Smooth muscle cell (in vitro differentiated cells): ENCODE measurements around the gene GIGYF2. TPM values are rescaled to one million over a fixed set of nuclear protein-coding genes. Genes with fewer than 3 reads are reported as not detected.

ENCODE experiments used
- DNase-seq: peaks from one replicate; lab custom pipeline; 2025; ENCODE audit not compliant: unreplicated experiment; lab: John Stamatoyannopoulos, UW
- H2AFZ ChIP-seq: fragments of 200-600 bp; sonication (generic); 2 replicates; pipeline ENCODE4 v1.6.0; 2016; ENCODE audit warnings: antibody characterized with exemption, low read depth, mild to moderate bottlenecking
- H3F3A ChIP-seq: fragments of 200-600 bp; sonication (generic); 2 replicates; pipeline ENCODE4 v1.6.0; 2017; ENCODE audit warnings: antibody characterized with exemption, low read depth
- H3K27ac ChIP-seq: fragments of 200-600 bp; sonication (generic); 2 replicates; pipeline ENCODE4 v1.5.1; 2016; ENCODE audit warnings: low read depth, mild to moderate bottlenecking
- H3K27me3 ChIP-seq: fragments of 200-600 bp; sonication (generic); 2 replicates; pipeline ENCODE4 v1.6.1; 2016; ENCODE audit warnings: low read depth, mild to moderate bottlenecking
- H3K36me3 ChIP-seq: fragments of 200-600 bp; sonication (generic); 2 replicates; pipeline ENCODE4 v1.5.1; 2016; ENCODE audit warnings: low read depth
- H3K4me1 ChIP-seq: fragments of 200-600 bp; sonication (generic); 2 replicates; pipeline ENCODE4 v1.5.1; 2016; ENCODE audit warnings: low read depth
- H3K4me2 ChIP-seq: fragments of 200-600 bp; sonication (generic); 2 replicates; pipeline ENCODE4 v1.6.0; 2016; ENCODE audit warnings: mild to moderate bottlenecking
- H3K4me3 ChIP-seq: fragments of 200-600 bp; sonication (generic); 2 replicates; pipeline ENCODE4 v1.5.1; 2016; ENCODE audit warnings: mild to moderate bottlenecking
- H3K79me2 ChIP-seq: fragments of 200-600 bp; sonication (generic); 2 replicates; pipeline ENCODE4 v1.6.0; 2016; ENCODE audit warnings: low read depth, mild to moderate bottlenecking
- H3K9ac ChIP-seq: fragments of 200-600 bp; sonication (generic); 2 replicates; pipeline ENCODE4 v1.6.0; 2016; ENCODE audit warnings: low read depth
- H3K9me3 ChIP-seq: fragments of 200-600 bp; sonication (generic); replicated peaks from 2 replicates; pipeline ENCODE4 v1.5.1; 2016; ENCODE audit warnings: low read depth
- H4K20me1 ChIP-seq: fragments of 200-600 bp; sonication (generic); 2 replicates; pipeline ENCODE4 v1.6.0; 2016; ENCODE audit warnings: low read depth
- CTCF ChIP-seq: fragments of 200-600 bp; sonication (generic); IDR thresholded peaks from 2 replicates; pipeline ENCODE4 v1.5.1; 2017; ENCODE audit warnings: borderline replicate concordance, mild to moderate bottlenecking, antibody characterized with exemption; ENCODE audit not compliant: insufficient read depth, poor library complexity, severe bottlenecking
- WGBS: methylation state at CpG from one replicate; pipeline ENCODE4 v1.1.7; 2016; ENCODE audit warnings: low lambda C conversion rate; 5-methylcytosine and 5-hydroxymethylcytosine counted together
- polyA plus RNA-seq: library from polyadenylated mRNA; unstranded; fragments of >200 nt; fragmentation: Nextera tagmentation; extraction: Ambion mirVana; gene quantifications from 2 replicates; pipeline ENCODE4 v1.2.1, GENCODE V29; 2016
- total RNA-seq: library from RNA; depleted of rRNA; stranded (reverse); fragments of >200 nt; gene quantifications from 2 replicates; pipeline ENCODE4 v1.2.3, GENCODE V29; 2014

The GIGYF2 gene
- total and polyA plus RNA-seq, 2 experiments from 2014 or later = 16.2 to 57.6 TPM

- no peak for DNase-seq
- Histone ChIP-seq H3K36me3 (no peaks in the 10 kb centered on the region), H3F3A (no peaks in the 10 kb centered on the region), H3K79me2 (no peaks in the 10 kb centered on the region), H3K9me3 (no peaks in the 10 kb centered on the region), H3K27ac (no peak overlapping the region), H3K4me3 (no peak overlapping the region), H4K20me1 (no peaks in the 10 kb centered on the region), H3K4me2 (no peak overlapping the region), H2AFZ (no peak overlapping the region), H3K27me3 (peaks cover 27% of the 10 kb centered on the region), H3K9ac (no peak overlapping the region), H3K4me1 (peaks cover 5% of the 10 kb centered on the region)
- 96% methylated on average over 22 of the region's 22 CpGs for WGBS
- no peak for TF ChIP-seq CTCF
These were observed 175.0 kb downstream of the GIGYF2 start for GRCh38 chr2:232871835-232872736.

GRCh38 chr2:232872826-232873225 lies 175.7 kb downstream of the GIGYF2 start:
- no peaks in the 10 kb centered on the region for H3K9me3 ChIP-seq
- WGBS = 96% methylated on average over 9 of the region's 9 CpGs
- H3K9ac ChIP-seq = no peak overlapping the region
- H3K4me1 ChIP-seq = peaks cover 5% of the 10 kb centered on the region
- H3K27ac ChIP-seq = no peak overlapping the region
- TF ChIP-seq CTCF = no peak
- H2AFZ ChIP-seq = no peak overlapping the region
- no peaks in the 10 kb centered on the region for H3F3A ChIP-seq
- H3K79me2 ChIP-seq = no peaks in the 10 kb centered on the region
- peaks cover 29% of the 10 kb centered on the region for H3K27me3 ChIP-seq
- no peak overlapping the region for H3K4me3 ChIP-seq
- DNase-seq = no peak
- no peaks in the 10 kb centered on the region for H4K20me1 ChIP-seq
- H3K36me3 ChIP-seq = no peaks in the 10 kb centered on the region
- H3K4me2 ChIP-seq = no peak overlapping the region

GRCh38 chr2:232873292-232873908 lies 176.3 kb downstream of the GIGYF2 start:
- H3K27ac ChIP-seq = no peak overlapping the region
- H3K27me3 ChIP-seq = peaks cover 29% of the 10 kb centered on the region
- no peak overlapping the region for H3K4me3 ChIP-seq
- H3F3A ChIP-seq = no peaks in the 10 kb centered on the region
- H3K79me2 ChIP-seq = no peaks in the 10 kb centered on the region
- peaks cover 5% of the 10 kb centered on the region for H3K4me1 ChIP-seq
- over 99% methylated on average over 14 of the region's 14 CpGs for WGBS
- no peak for DNase-seq
- H3K9me3 ChIP-seq = no peaks in the 10 kb centered on the region
- no peaks in the 10 kb centered on the region for H3K36me3 ChIP-seq
- TF ChIP-seq CTCF = no peak
- no peak overlapping the region for H3K9ac ChIP-seq
- H4K20me1 ChIP-seq = no peaks in the 10 kb centered on the region
- no peak overlapping the region for H2AFZ ChIP-seq
- no peak overlapping the region for H3K4me2 ChIP-seq
